Activated CD4-positive, CD25-positive, alpha-beta regulatory T cell (primary cell): Measurements from ENCODE around the gene FAM76B.

ENCODE experiments used
- DNase-seq, 4 experiments: peaks; one replicate each; lab custom pipeline; 2025; lab: John Stamatoyannopoulos, UW

Gene FAM76B

GRCh38 chr11:95792200-95792599, 2.6 kb upstream of the FAM76B start:
- DNase-seq = no peak

- no peak for DNase-seq
Measured at GRCh38 chr11:95791709-95792033, 2.1 kb upstream of the FAM76B start.

GRCh38 chr11:95790933-95791708, 1.5 kb upstream of the FAM76B start:
- DNase-seq = peak in 3 of 4 experiments; percentile 6 to 24 (median 20)

GRCh38 chr11:95790123-95790932, 746 bp upstream of the FAM76B start, which contains the start of gene CEP57:
CEP57 (plus strand) TSS chr11:95790498; CDS start chr11:95790699, 201 bp downstream.
- peak; percentile 82 to 84 (median 83) for DNase-seq

GRCh38 chr11:95788921-95789505, 569 bp downstream of the FAM76B start:
- peak in 2 of 4 experiments; percentile 13 to 19 for DNase-seq

- DNase-seq = no peak
Measured at GRCh38 chr11:95780544-95780943, 9.0 kb downstream of the FAM76B start.

GRCh38 chr11:95778699-95779098, 10.9 kb downstream of the FAM76B start:
- no peak for DNase-seq

GRCh38 chr11:95776859-95777258, 12.7 kb downstream of the FAM76B start:
- no peak for DNase-seq

- DNase-seq = no peak
Measured at GRCh38 chr11:95768521-95768920, 21.1 kb downstream of the FAM76B start.

- DNase-seq = no peak
Measured at GRCh38 chr11:95767498-95767897, 22.1 kb downstream of the FAM76B start.

GRCh38 chr11:95766701-95767100, 22.9 kb downstream of the FAM76B start:
- DNase-seq = no peak

- DNase-seq = no peak
Measured at GRCh38 chr11:95764267-95764898, 25.2 kb downstream of the FAM76B start.

- DNase-seq = no peak
Measured at GRCh38 chr11:95762534-95762933, 27.0 kb downstream of the FAM76B start.

- no peak for DNase-seq
Measured at GRCh38 chr11:95760941-95761340, 28.6 kb downstream of the FAM76B start.

- no peak for DNase-seq
Measured at GRCh38 chr11:95751515-95751914, 38.1 kb downstream of the FAM76B start.

- no peak for DNase-seq
Measured at GRCh38 chr11:95750101-95750500, 39.5 kb downstream of the FAM76B start.

- DNase-seq = no peak
Measured at GRCh38 chr11:95739108-95739938, 50.3 kb downstream of the FAM76B start.

- no peak for DNase-seq
Measured at GRCh38 chr11:95736809-95737208, 52.8 kb downstream of the FAM76B start.

- DNase-seq = no peak
Measured at GRCh38 chr11:95736355-95736754, 53.2 kb downstream of the FAM76B start.

- DNase-seq = no peak
Measured at GRCh38 chr11:95734009-95734572, 55.5 kb downstream of the FAM76B start.
